ENCODE results near the gene NID1.

Gene NID1

GRCh38 chr1:236065509-236066005, 667 bp upstream of the NID1 start:
- no peak for DNase-seq

- DNase-seq, result no peak
These were observed 794 bp downstream of the NID1 start for GRCh38 chr1:236063919-236064673.

- DNase-seq, result no peak
These were observed 1.4 kb downstream of the NID1 start for GRCh38 chr1:236063551-236063918.

- no peak for DNase-seq
These were observed 4.6 kb downstream of the NID1 start for GRCh38 chr1:236060286-236060685.

- no peak for DNase-seq
These were observed 5.9 kb downstream of the NID1 start for GRCh38 chr1:236059011-236059410.

- no peak for DNase-seq
These were observed 6.6 kb downstream of the NID1 start for GRCh38 chr1:236058141-236058934.

GRCh38 chr1:236057546-236057945, 7.3 kb downstream of the NID1 start:
- no peak for DNase-seq

- DNase-seq, result no peak
These were observed 12.5 kb downstream of the NID1 start for GRCh38 chr1:236052232-236052993.

- no peak for DNase-seq
These were observed 13.6 kb downstream of the NID1 start for GRCh38 chr1:236051242-236051791.

- DNase-seq, result no peak
These were observed 19.1 kb downstream of the NID1 start for GRCh38 chr1:236045771-236046170.

GRCh38 chr1:236044341-236044740, 20.5 kb downstream of the NID1 start:
- DNase-seq, result no peak

GRCh38 chr1:236041631-236042618, 23.0 kb downstream of the NID1 start:
- no peak for DNase-seq

GRCh38 chr1:236039740-236040685, 24.9 kb downstream of the NID1 start:
- no peak for DNase-seq

- no peak for DNase-seq
These were observed 26.9 kb downstream of the NID1 start for GRCh38 chr1:236038034-236038433.

GRCh38 chr1:236035681-236036101, 29.2 kb downstream of the NID1 start:
- no peak for DNase-seq

- DNase-seq, result no peak
These were observed 31.6 kb downstream of the NID1 start for GRCh38 chr1:236033336-236033735.

GRCh38 chr1:236030534-236030933, 34.4 kb downstream of the NID1 start:
- DNase-seq, result no peak

GRCh38 chr1:236029428-236029940, 35.4 kb downstream of the NID1 start:
- DNase-seq, result no peak

- DNase-seq, result no peak
These were observed 37.8 kb downstream of the NID1 start for GRCh38 chr1:236027104-236027503.

GRCh38 chr1:236025836-236026235, 39.1 kb downstream of the NID1 start:
- no peak for DNase-seq
